Ovary (tissue), 9 donors: ENCODE results near the gene ROBO2. TPM values are rescaled to one million over a fixed set of nuclear protein-coding genes. Genes with fewer than 3 reads are reported as not detected.

Experiments
- DNase-seq, 5 donors: peaks; one replicate each; pipeline ENCODE4 v3.0.0-alpha.2; 2019 to 2020
- H3K27ac ChIP-seq, 2 donors: fragments of 200-600 bp; one replicate each; pipeline versions ENCODE4 v1.5.1 to v1.8.0; 2019 to 2022
- H3K27me3 ChIP-seq: fragments of 200-600 bp; one replicate; pipeline ENCODE4 v1.8.0; 2022
- H3K36me3 ChIP-seq: fragments of 200-600 bp; sonication (generic); one replicate; pipeline ENCODE4 v1.5.1; 2019
- H3K4me1 ChIP-seq: one replicate; pipeline ENCODE4 v1.8.1; 2013; ENCODE audit warnings: mild to moderate bottlenecking, moderate library complexity; ENCODE audit not compliant: insufficient read depth
- H3K4me3 ChIP-seq: fragments of 200-600 bp; sonication (generic); one replicate; pipeline ENCODE4 v1.5.1; 2017
- H3K9me3 ChIP-seq, 2 donors: fragments of 200-600 bp in 1 of 2; sonication (generic) in 1 of 2; one replicate each; pipeline versions ENCODE4 v1.5.1 to v1.8.1; 2013 to 2019; ENCODE audit warnings: mild to moderate bottlenecking in 1 of 2, moderate library complexity in 1 of 2
- EP300 ChIP-seq: sonication (generic); formaldehyde crosslinking; IDR thresholded peaks from one replicate; pipeline ENCODE4 v1.6.1; 2017; ENCODE audit warnings: antibody characterized with exemption
- POLR2A ChIP-seq: fragments of 450-650 bp; IDR thresholded peaks from one replicate; pipeline ENCODE4 v1.6.1; 2017; ENCODE audit warnings: antibody characterized with exemption, mild to moderate bottlenecking, moderate library complexity
- WGBS, 3 donors: extraction: QIAGEN DNeasy Blood & Tissue Kit in 1 of 3; methylation state at CpG; one replicate each; pipeline versions ENCODE4 v1.1.5 to v1.1.7; 2013 to 2017; 5-methylcytosine and 5-hydroxymethylcytosine counted together
- intact Hi-C, 4 donors: fragments of 100-400 bp; cut with DNase I; formaldehyde crosslinking; loops; one replicate each; pipeline versions ENCODE4 v1.11.0 to v1.15.1; 2022 to 2023
- polyA plus RNA-seq, 2 donors: library from polyadenylated mRNA; stranded (reverse); fragments of 200-250 nt in 1 of 2; fragments of 350-450 nt in 1 of 2; fragmentation: Illumina TruSeq in 1 of 2; extraction: RNeasy Lipid Tissue Mini Kit (QIAGEN cat#74804) in 1 of 2; gene quantifications; one replicate each; pipeline ENCODE4 v1.2.3, GENCODE V29; 2013 to 2014
- total RNA-seq, 7 donors: library from RNA; depleted of rRNA in 2 of 7; stranded (reverse); fragments of >200 nt in 2 of 7; fragmentation: NEBNext Ultra II Directional in 3 of 7; extraction: Animal tissue kit (Norgen Biotek cat#: 25700) in 3 of 7; gene quantifications; one replicate each; pipeline versions ENCODE4 v1.1.0 to v1.2.4, GENCODE V29; 2016 to 2023
- TF ChIP-seq, protein P1 (sequence below), 3 donors: fragments of 450-650 bp in 2 of 3; fragments of 200-600 bp in 1 of 3; IDR thresholded peaks; one replicate each; pipeline versions ENCODE4 v1.5.1 to v1.8.0; 2016 to 2022; ENCODE audit warnings: antibody characterized with exemption in 3 of 3, mild to moderate bottlenecking in 1 of 3
- donor health status: DM: no; HTN: no; CAD: no; lungs with moderate emphysema.
- donor health status: DM: no; HTN: no; CAD: no.
- donor health status: Bipolar disorder and iron deficiency.
- donor health status: DM: yes; HTN: yes; CAD: no.
- donor health status: DM: no; HTN: no; CAD: no.
- donor health status: DM: yes; HTN: yes; CAD: no.

Gene ROBO2
- total and polyA plus RNA-seq, 9 donors = 3.4 to 14.8 (median 5.6) TPM

GRCh38 chr3:77411334-77411733, 371.4 kb downstream of the ROBO2 start:
- Histone ChIP-seq H3K4me3 (no peak overlapping the region), H3K27me3 (no peaks in the 10 kb centered on the region), H3K36me3 (no peaks in the 10 kb centered on the region), H3K9me3 (no peaks in the 10 kb centered on the region), H3K4me1 (no peaks in the 10 kb centered on the region), H3K27ac (no peak overlapping the region)
- DNase-seq = no peak
- intact Hi-C loops = no loop called here
- TF ChIP-seq POLR2A = no peak
- TF ChIP-seq, protein P1, sequence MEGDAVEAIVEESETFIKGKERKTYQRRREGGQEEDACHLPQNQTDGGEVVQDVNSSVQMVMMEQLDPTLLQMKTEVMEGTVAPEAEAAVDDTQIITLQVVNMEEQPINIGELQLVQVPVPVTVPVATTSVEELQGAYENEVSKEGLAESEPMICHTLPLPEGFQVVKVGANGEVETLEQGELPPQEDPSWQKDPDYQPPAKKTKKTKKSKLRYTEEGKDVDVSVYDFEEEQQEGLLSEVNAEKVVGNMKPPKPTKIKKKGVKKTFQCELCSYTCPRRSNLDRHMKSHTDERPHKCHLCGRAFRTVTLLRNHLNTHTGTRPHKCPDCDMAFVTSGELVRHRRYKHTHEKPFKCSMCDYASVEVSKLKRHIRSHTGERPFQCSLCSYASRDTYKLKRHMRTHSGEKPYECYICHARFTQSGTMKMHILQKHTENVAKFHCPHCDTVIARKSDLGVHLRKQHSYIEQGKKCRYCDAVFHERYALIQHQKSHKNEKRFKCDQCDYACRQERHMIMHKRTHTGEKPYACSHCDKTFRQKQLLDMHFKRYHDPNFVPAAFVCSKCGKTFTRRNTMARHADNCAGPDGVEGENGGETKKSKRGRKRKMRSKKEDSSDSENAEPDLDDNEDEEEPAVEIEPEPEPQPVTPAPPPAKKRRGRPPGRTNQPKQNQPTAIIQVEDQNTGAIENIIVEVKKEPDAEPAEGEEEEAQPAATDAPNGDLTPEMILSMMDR (IDR thresholded peaks at IDR 0.05) = no peak
- TF ChIP-seq EP300 = no peak
- WGBS, 3 donors = 87 to 91% (median 90%) methylated on average over 2 of the region's 2 CpGs

- 89 to 92% (median 90%) methylated on average over 4 of the region's 4 CpGs for WGBS, 3 donors
- H3K27ac ChIP-seq = no peak overlapping the region
- intact Hi-C loops = no loop called here
- H3K4me1 ChIP-seq = no peaks in the 10 kb centered on the region
- no peak overlapping the region for H3K4me3 ChIP-seq
- H3K9me3 ChIP-seq = no peaks in the 10 kb centered on the region
- no peaks in the 10 kb centered on the region for H3K36me3 ChIP-seq
- TF ChIP-seq POLR2A (no peak), EP300 (no peak)
- TF ChIP-seq, protein P1 (IDR thresholded peaks at IDR 0.05) = no peak
- no peaks in the 10 kb centered on the region for H3K27me3 ChIP-seq
- DNase-seq = no peak
Observed at GRCh38 chr3:77412021-77412438, 372.1 kb downstream of the ROBO2 start.

DNA sequence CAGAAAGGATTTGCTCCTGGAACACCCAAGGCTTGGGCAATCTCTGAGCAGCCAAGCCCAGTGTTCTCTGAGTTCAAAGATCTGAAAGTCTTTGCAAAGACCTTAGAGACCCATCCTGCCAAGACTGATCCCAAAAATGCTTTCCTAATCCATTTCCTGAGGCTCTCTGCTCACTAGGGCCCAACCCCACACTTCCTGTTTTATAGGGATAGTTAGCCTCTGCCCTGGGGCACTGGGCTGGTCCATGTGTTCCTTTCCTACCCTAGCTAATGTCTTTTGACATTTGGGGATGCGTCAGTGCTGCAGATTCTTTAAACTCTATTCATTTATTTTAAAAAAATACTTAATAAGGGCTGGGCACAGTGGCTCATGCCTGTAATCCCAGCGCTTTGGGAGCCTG, 372.7 kb downstream of the ROBO2 start:
- no peak overlapping the region for H3K4me3 ChIP-seq
- no peaks in the 10 kb centered on the region for H3K36me3 ChIP-seq
- intact Hi-C loops = no loop called here
- H3K27ac ChIP-seq = no peak overlapping the region
- DNase-seq = no peak
- no peaks in the 10 kb centered on the region for H3K4me1 ChIP-seq
- no peaks in the 10 kb centered on the region for H3K9me3 ChIP-seq
- H3K27me3 ChIP-seq = no peaks in the 10 kb centered on the region
- WGBS, 3 donors = 93 to 99% (median 94%) methylated on average over 2 of the region's 2 CpGs
- TF ChIP-seq, protein P1 (IDR thresholded peaks at IDR 0.05) = no peak
- no peak for TF ChIP-seq EP300
- no peak for TF ChIP-seq POLR2A

GRCh38 chr3:77414881-77415280, 375.0 kb downstream of the ROBO2 start:
- Histone ChIP-seq H3K4me1 (no peaks in the 10 kb centered on the region), H3K27me3 (no peaks in the 10 kb centered on the region), H3K9me3 (no peaks in the 10 kb centered on the region), H3K36me3 (no peaks in the 10 kb centered on the region), H3K4me3 (no peak overlapping the region), H3K27ac (no peak overlapping the region)
- intact Hi-C loops = no loop called here
- no peak for DNase-seq
- TF ChIP-seq, protein P1 (IDR thresholded peaks at IDR 0.05) = no peak
- TF ChIP-seq POLR2A (no peak), EP300 (no peak)

- Histone ChIP-seq H3K9me3 (no peaks in the 10 kb centered on the region), H3K36me3 (no peaks in the 10 kb centered on the region), H3K27ac (no peak overlapping the region), H3K27me3 (no peaks in the 10 kb centered on the region), H3K4me1 (no peaks in the 10 kb centered on the region), H3K4me3 (no peak overlapping the region)
- intact Hi-C loops = no loop called here
- TF ChIP-seq POLR2A = no peak
- no peak for TF ChIP-seq EP300
- 94 to 96% (median 96%) methylated on average over 1 of the region's 1 CpG for WGBS, 3 donors
- DNase-seq = no peak
Observed at GRCh38 chr3:77420336-77420735, 380.4 kb downstream of the ROBO2 start.
